Suprapubic skin (tissue), 4 donors: ENCODE results near the gene VHLL.

ENCODE experiments used
- EP300 ChIP-seq: sonication (generic); formaldehyde crosslinking; IDR thresholded peaks from one replicate; pipeline ENCODE4 v1.6.1; 2017; ENCODE audit warnings: antibody characterized with exemption
- POLR2A ChIP-seq, 2 donors: fragments of 450-650 bp; IDR thresholded peaks; one replicate each; pipeline ENCODE4 v1.6.1; 2017; ENCODE audit warnings: antibody characterized with exemption in 2 of 2, mild to moderate bottlenecking in 2 of 2, moderate library complexity in 2 of 2
- POLR2AphosphoS5 ChIP-seq, 3 donors: sonication (generic); formaldehyde crosslinking; IDR thresholded peaks; one replicate each; pipeline ENCODE4 v1.6.1; 2017; ENCODE audit warnings: antibody characterized with exemption in 3 of 3
- TF ChIP-seq, protein P1 (sequence below), 2 donors: fragments of 200-600 bp in 1 of 2; fragments of 450-650 bp in 1 of 2; sonication (generic) in 1 of 2; IDR thresholded peaks; one replicate each; pipeline ENCODE4 v1.5.1; 2016 to 2019; ENCODE audit warnings: antibody characterized with exemption in 2 of 2, mild to moderate bottlenecking in 1 of 2, moderate library complexity in 1 of 2

- TF ChIP-seq, protein P1, sequence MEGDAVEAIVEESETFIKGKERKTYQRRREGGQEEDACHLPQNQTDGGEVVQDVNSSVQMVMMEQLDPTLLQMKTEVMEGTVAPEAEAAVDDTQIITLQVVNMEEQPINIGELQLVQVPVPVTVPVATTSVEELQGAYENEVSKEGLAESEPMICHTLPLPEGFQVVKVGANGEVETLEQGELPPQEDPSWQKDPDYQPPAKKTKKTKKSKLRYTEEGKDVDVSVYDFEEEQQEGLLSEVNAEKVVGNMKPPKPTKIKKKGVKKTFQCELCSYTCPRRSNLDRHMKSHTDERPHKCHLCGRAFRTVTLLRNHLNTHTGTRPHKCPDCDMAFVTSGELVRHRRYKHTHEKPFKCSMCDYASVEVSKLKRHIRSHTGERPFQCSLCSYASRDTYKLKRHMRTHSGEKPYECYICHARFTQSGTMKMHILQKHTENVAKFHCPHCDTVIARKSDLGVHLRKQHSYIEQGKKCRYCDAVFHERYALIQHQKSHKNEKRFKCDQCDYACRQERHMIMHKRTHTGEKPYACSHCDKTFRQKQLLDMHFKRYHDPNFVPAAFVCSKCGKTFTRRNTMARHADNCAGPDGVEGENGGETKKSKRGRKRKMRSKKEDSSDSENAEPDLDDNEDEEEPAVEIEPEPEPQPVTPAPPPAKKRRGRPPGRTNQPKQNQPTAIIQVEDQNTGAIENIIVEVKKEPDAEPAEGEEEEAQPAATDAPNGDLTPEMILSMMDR (IDR thresholded peaks at IDR 0.05), result no peak
- TF ChIP-seq POLR2AphosphoS5 (IDR thresholded peaks at IDR 0.05) (no peak), POLR2A (IDR thresholded peaks at IDR 0.05) (no peak), EP300 (no peak)
Measured at GRCh38 chr1:156281693-156282478, 17.2 kb downstream of the VHLL start.
